Measurements from ENCODE around the gene TUBB8. TPM values are rescaled to one million over a fixed set of nuclear protein-coding genes. Genes with fewer than 3 reads are reported as not detected.
"Not testable (repeated sequence)": the region's sequence is repeated elsewhere in the genome, so short reads cannot be mapped to it uniquely, and the experiment has no call there.

TUBB8 gene
- total and polyA plus RNA-seq, 10 of the 15 experiments (the other 5 are each of a cell fraction or from before 2014, with no cell fraction given), result not detected

DNA sequence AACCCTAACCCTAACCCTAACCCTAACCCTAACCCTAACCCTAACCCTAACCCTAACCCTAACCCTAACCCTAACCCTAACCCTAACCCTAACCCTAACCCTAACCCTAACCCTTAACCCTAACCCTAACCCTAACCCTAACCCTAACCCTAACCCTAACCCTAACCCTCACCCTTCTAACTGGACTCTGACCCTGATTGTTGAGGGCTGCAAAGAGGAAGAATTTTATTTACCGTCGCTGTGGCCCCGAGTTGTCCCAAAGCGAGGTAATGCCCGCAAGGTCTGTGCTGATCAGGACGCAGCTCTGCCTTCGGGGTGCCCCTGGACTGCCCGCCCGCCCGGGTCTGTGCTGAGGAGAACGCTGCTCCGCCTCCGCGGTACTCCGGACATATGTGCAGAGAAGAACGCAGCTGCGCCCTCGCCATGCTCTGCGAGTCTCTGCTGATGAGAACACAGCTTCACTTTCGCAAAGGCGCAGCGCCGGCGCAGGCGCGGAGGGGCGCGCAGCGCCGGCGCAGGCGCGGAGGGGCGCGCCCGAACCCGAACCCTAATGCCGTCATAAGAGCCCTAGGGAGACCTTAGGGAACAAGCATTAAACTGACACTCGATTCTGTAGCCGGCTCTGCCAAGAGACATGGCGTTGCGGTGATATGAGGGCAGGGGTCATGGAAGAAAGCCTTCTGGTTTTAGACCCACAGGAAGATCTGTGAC lies 38.7 kb downstream of the TUBB8 start:
- BruUV-seq (replicated peaks); H3K27me3 ChIP-seq (replicated peaks in 1 of 2; ENCODE audit: control insufficient read depth in 2 of 2, insufficient read depth in 2 of 2, low read length in 1 of 2); H3K27ac ChIP-seq (ENCODE audit: control insufficient read depth, insufficient read depth); H4K20me1 ChIP-seq (ENCODE audit: control insufficient read depth, insufficient read depth); DNase-seq (ENCODE audit: low read depth, low spot score); H3K79me2 ChIP-seq (ENCODE audit: control insufficient read depth, insufficient read depth, low read length); H3K4me3 ChIP-seq; H2AFZ ChIP-seq (ENCODE audit: control insufficient read depth, low read depth, low read length); RAD21 ChIA-PET (ENCODE audit: unreplicated experiment); intact Hi-C loops (cut with micrococcal nuclease; ENCODE audit: unreplicated experiment); POLR2A ChIA-PET; H3K9ac ChIP-seq (ENCODE audit: control insufficient read depth, insufficient read depth, low read length); FAIRE-seq; in situ Hi-C loops (cut with MboI); CTCF ChIA-PET; ATAC-seq; H3K4me2 ChIP-seq (ENCODE audit: control insufficient read depth, insufficient read depth); H3K36me3 ChIP-seq (ENCODE audit: control insufficient read depth in 2 of 2, insufficient read depth in 2 of 2, low read length in 1 of 2); H3K9me3 ChIP-seq (replicated peaks; ENCODE audit: control insufficient read depth, insufficient read depth, low read length); SMC1A ChIA-PET (ENCODE audit: uncharacterized antibody, unreplicated experiment); H3K4me1 ChIP-seq (ENCODE audit: control insufficient read depth, insufficient read depth, low read length): not testable (repeated sequence)
- no CpG with 5 or more reads among the region's 42 CpGs for WGBS (ENCODE audit: insufficient coverage, insufficient replicate concordance, low lambda C conversion rate, missing lambda C conversion rate)
- TF ChIP-seq NBN (IDR thresholded peaks at IDR 0.05) (peak; percentile 69), SUZ12 (IDR thresholded peaks at IDR 0.05; ENCODE audit: unreplicated experiment) (peak; percentile 72)

Other genes with a start within 250 kb of the TUBB8 start
- gene ZMYND11, start 86.2 kb upstream of the TUBB8 start, total RNA-seq (2014; rRNA removed), result 11.9 and 13.8 TPM in 2 replicates
- 14.9 and 17.0 TPM in 2 replicates for gene ZMYND11, start 86.2 kb upstream of the TUBB8 start, total RNA-seq (2014; rRNA removed; fragmentation: Illumina TruSeq; extraction: Trizol)
- gene ZMYND11, start 86.2 kb upstream of the TUBB8 start, total RNA-seq (2021), result 13.3 and 16.8 TPM in 2 replicates
- gene ZMYND11, start 86.2 kb upstream of the TUBB8 start, polyA plus RNA-seq (2011; rRNA removed), result 24.4 and 28.4 TPM in 2 replicates
- gene ZMYND11, start 86.2 kb upstream of the TUBB8 start, polyA plus RNA-seq (2014; fragmentation: Illumina TruSeq; extraction: Trizol), result 18.2 and 19.0 TPM in 2 replicates
- 1 to 10 TPM; 3.3 to 5.4 TPM for gene ZMYND11, start 86.2 kb upstream of the TUBB8 start, polyA plus RNA-seq (2014; fragmentation: Nextera tagmentation; extraction: Ambion mirVana)
- 11.5 and 12.4 TPM in 2 replicates for gene ZMYND11, start 86.2 kb upstream of the TUBB8 start, polyA plus RNA-seq (2014; rRNA removed)
- 10 to 100 TPM; 11.7 to 13.9 TPM for gene ZMYND11, start 86.2 kb upstream of the TUBB8 start, polyA plus RNA-seq (2016; fragmentation: Nextera tagmentation; extraction: Ambion mirVana)

Data from GM12878 (cell line).